Neural cell (in vitro differentiated cells): ENCODE results near the gene AGAP3.

Experiments
- EZH2 ChIP-seq: fragments of 200-600, 300-800 bp; shearing (Covaris generic), sonication (generic); IDR thresholded peaks from 2 replicates; pipeline ENCODE4 v1.6.1; 2014; ENCODE audit warnings: antibody characterized with exemption, low read length, borderline replicate concordance, mild to moderate bottlenecking; ENCODE audit not compliant: insufficient read depth, poor library complexity, severe bottlenecking
- POLR2AphosphoS5 ChIP-seq: IDR thresholded peaks from 2 replicates; pipeline ENCODE4 v1.6.1; 2012
- SMC3 ChIP-seq: fragments of 450-650 bp; conservative IDR thresholded peaks from 2 replicates; pipeline ENCODE4 v1.6.1; 2014; ENCODE audit warnings: antibody characterized with exemption, mild to moderate bottlenecking, moderate library complexity; ENCODE audit not compliant: poor library complexity
- TF ChIP-seq, protein P1 (sequence below): fragments of 450-650 bp; IDR thresholded peaks from 2 replicates; pipeline ENCODE4 v1.5.1; 2014; ENCODE audit warnings: antibody characterized with exemption, mild to moderate bottlenecking, moderate library complexity; ENCODE audit not compliant: poor library complexity, severe bottlenecking

DNA sequence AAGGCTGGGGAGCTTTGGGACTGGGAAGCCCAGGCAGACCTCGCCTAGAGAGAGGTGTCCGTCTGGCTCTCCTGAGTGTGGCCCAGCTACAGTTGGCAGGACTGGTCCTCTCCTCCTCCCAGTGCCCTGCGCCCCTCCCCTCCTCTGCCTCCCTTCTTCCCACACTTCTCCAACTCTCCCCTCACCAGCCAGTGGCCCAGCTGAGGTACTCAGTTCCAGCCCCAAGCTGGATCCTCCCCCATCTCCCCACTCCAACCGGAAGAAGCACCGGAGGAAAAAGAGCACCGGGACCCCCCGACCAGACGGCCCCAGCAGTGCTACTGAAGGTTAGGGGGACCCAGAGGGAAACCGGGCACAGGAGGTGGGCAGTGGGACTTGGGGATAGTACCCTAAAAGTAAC is 53.5 kb downstream of the AGAP3 start:
- no peak for TF ChIP-seq POLR2AphosphoS5
- no peak for TF ChIP-seq SMC3
- TF ChIP-seq, protein P1, sequence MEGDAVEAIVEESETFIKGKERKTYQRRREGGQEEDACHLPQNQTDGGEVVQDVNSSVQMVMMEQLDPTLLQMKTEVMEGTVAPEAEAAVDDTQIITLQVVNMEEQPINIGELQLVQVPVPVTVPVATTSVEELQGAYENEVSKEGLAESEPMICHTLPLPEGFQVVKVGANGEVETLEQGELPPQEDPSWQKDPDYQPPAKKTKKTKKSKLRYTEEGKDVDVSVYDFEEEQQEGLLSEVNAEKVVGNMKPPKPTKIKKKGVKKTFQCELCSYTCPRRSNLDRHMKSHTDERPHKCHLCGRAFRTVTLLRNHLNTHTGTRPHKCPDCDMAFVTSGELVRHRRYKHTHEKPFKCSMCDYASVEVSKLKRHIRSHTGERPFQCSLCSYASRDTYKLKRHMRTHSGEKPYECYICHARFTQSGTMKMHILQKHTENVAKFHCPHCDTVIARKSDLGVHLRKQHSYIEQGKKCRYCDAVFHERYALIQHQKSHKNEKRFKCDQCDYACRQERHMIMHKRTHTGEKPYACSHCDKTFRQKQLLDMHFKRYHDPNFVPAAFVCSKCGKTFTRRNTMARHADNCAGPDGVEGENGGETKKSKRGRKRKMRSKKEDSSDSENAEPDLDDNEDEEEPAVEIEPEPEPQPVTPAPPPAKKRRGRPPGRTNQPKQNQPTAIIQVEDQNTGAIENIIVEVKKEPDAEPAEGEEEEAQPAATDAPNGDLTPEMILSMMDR: no peak
- no peak for TF ChIP-seq EZH2
